Suprapubic skin (tissue), 4 donors: Measurements from ENCODE around the gene ARPIN. TPM values are rescaled to one million over a fixed set of nuclear protein-coding genes. Genes with fewer than 3 reads are reported as not detected.
"Not testable (repeated sequence)": the region's sequence is repeated elsewhere in the genome, so short reads cannot be mapped to it uniquely, and the experiment has no call there.

ENCODE experiments used
- DNase-seq, 2 donors: peaks; one replicate each; pipeline ENCODE4 v3.0.0-alpha.2; 2019; ENCODE audit warnings: low spot score in 2 of 2
- H3K27ac ChIP-seq: fragments of 200-600 bp; sonication (generic); one replicate; pipeline ENCODE4 v1.5.1; 2019
- H3K27me3 ChIP-seq: fragments of 200-600 bp; sonication (generic); one replicate; pipeline ENCODE4 v1.5.1; 2019
- H3K36me3 ChIP-seq: fragments of 200-600 bp; sonication (generic); one replicate; pipeline ENCODE4 v1.5.1; 2019
- H3K4me1 ChIP-seq: fragments of 200-600 bp; sonication (generic); one replicate; pipeline ENCODE4 v1.5.1; 2019
- H3K4me3 ChIP-seq: fragments of 200-600 bp; sonication (generic); one replicate; pipeline ENCODE4 v1.5.1; 2019; ENCODE audit warnings: mild to moderate bottlenecking
- H3K9me3 ChIP-seq: fragments of 200-600 bp; sonication (generic); one replicate; pipeline ENCODE4 v1.5.1; 2019
- EP300 ChIP-seq: sonication (generic); formaldehyde crosslinking; IDR thresholded peaks from one replicate; pipeline ENCODE4 v1.6.1; 2017; ENCODE audit warnings: antibody characterized with exemption
- POLR2A ChIP-seq, 2 donors: fragments of 450-650 bp; IDR thresholded peaks; one replicate each; pipeline ENCODE4 v1.6.1; 2017; ENCODE audit warnings: antibody characterized with exemption in 2 of 2, mild to moderate bottlenecking in 2 of 2, moderate library complexity in 2 of 2
- POLR2AphosphoS5 ChIP-seq, 3 donors: sonication (generic); formaldehyde crosslinking; IDR thresholded peaks; one replicate each; pipeline ENCODE4 v1.6.1; 2017; ENCODE audit warnings: antibody characterized with exemption in 3 of 3
- WGBS: methylation state at CpG from one replicate; pipeline ENCODE4 v1.1.5; 2018; 5-methylcytosine and 5-hydroxymethylcytosine counted together
- total RNA-seq, 4 donors: library from RNA; depleted of rRNA; stranded (reverse); fragments of >200 nt; gene quantifications; one replicate each; pipeline ENCODE4 v1.1.0, GENCODE V29; 2016
- TF ChIP-seq, protein P1 (sequence below), 2 donors: fragments of 200-600 bp in 1 of 2; fragments of 450-650 bp in 1 of 2; sonication (generic) in 1 of 2; IDR thresholded peaks; one replicate each; pipeline ENCODE4 v1.5.1; 2016 to 2019; ENCODE audit warnings: antibody characterized with exemption in 2 of 2, mild to moderate bottlenecking in 1 of 2, moderate library complexity in 1 of 2

ARPIN gene
- total RNA-seq, 4 donors from 2014 or later: 12.0 to 24.8 (median 16.6) TPM

DNA sequence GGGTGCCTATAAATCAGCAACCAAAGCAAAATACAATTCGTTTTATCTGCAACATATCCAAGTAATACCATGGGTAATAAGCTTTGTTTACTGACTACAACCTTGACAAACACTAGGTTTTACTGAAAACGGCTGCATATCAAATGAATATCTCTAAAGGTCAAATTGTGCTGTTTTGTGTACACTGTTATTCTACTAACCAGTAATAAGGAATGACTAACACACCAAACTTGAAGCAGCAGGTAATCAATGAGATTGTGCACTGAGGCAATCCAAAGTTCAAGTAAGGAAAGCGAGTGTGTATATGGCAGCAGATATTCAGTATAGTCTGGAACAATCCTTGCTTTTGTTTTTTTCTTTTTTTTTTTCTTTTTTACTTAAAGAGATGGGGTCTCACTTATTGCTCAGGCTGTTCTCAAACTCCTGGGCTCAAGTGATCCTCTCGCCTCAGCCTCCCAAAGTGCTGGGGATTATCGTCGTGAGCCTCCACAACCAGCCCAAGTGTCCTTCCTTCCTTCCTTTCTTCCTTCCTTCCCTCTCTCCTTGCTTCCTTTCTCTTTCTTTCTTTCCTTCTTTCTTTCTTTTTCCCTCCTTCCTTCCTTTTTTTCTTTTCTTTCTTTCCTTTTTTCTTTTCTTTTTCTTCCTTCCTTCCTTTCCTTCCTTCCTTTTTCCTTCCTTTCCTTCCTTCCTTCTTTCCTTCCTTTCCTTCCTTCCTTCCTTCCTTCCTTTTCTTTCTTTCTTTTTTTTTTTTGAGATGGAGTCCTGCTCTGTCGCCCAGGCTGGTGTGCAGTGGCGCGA is 53.9 kb downstream of the ARPIN start:
- Histone ChIP-seq H3K4me3 (no peak overlapping the region), H3K9me3 (no peaks in the 10 kb centered on the region), H3K36me3 (peaks cover 27% of the 10 kb centered on the region), H3K27me3 (no peaks in the 10 kb centered on the region), H3K4me1 (no peaks in the 10 kb centered on the region), H3K27ac (no peak overlapping the region)
- TF ChIP-seq, protein P1, sequence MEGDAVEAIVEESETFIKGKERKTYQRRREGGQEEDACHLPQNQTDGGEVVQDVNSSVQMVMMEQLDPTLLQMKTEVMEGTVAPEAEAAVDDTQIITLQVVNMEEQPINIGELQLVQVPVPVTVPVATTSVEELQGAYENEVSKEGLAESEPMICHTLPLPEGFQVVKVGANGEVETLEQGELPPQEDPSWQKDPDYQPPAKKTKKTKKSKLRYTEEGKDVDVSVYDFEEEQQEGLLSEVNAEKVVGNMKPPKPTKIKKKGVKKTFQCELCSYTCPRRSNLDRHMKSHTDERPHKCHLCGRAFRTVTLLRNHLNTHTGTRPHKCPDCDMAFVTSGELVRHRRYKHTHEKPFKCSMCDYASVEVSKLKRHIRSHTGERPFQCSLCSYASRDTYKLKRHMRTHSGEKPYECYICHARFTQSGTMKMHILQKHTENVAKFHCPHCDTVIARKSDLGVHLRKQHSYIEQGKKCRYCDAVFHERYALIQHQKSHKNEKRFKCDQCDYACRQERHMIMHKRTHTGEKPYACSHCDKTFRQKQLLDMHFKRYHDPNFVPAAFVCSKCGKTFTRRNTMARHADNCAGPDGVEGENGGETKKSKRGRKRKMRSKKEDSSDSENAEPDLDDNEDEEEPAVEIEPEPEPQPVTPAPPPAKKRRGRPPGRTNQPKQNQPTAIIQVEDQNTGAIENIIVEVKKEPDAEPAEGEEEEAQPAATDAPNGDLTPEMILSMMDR (IDR thresholded peaks at IDR 0.05): no peak
- 91% methylated on average over 9 of the region's 9 CpGs for WGBS
- DNase-seq: no peak

DNA sequence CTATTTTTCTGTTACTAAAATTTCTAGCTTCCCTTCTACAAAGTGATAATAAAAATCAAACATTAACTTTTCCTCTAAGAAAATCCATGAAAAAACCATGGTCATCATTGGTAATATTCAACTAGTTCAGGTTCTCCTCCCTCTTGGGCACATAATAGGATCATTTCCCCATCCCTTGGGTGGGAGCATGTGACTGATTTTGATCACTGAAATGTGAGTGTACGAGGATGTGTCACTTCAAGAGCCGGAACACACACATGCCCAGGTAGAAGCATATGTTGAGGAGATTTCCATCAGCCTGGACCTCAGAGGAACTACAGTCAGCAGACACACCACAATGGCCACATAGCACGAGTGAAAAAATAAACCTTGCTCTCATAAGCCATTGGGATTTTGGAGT is 55.1 kb downstream of the ARPIN start:
- Histone ChIP-seq H3K27me3 (no peaks in the 10 kb centered on the region), H3K27ac (no peak overlapping the region), H3K4me3 (no peak overlapping the region), H3K9me3 (no peaks in the 10 kb centered on the region), H3K4me1 (no peaks in the 10 kb centered on the region), H3K36me3 (peaks cover 22% of the 10 kb centered on the region)
- TF ChIP-seq, protein P1 (IDR thresholded peaks at IDR 0.05): no peak
- no peak for TF ChIP-seq EP300
- no peak for TF ChIP-seq POLR2AphosphoS5 (IDR thresholded peaks at IDR 0.05)
- TF ChIP-seq POLR2A (IDR thresholded peaks at IDR 0.05): no peak
- no peak for DNase-seq
- 94% methylated on average over 3 of the region's 3 CpGs for WGBS

DNA sequence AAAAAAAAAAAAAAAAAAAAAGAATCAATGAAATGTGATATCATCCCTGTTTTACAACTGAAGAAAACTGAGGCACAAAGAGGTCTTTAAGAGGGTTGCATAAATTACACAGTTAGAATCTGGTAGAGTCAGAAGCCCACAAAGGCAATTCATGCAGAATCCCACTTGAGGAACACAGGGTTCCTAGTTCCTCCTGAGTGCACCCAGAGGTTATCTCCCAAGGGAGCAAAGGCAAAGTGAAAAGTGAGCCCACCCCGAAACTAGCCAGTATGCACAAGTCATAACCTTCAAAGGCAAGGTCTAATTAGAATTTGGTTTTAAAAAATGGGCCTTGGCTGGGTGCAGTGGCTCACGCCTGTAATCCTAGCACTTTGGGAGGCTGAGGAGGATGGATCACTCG is 56.8 kb downstream of the ARPIN start:
- no peaks in the 10 kb centered on the region for H3K4me1 ChIP-seq
- no peaks in the 10 kb centered on the region for H3K27me3 ChIP-seq
- no peak overlapping the region for H3K4me3 ChIP-seq
- no peak overlapping the region for H3K27ac ChIP-seq
- no peaks in the 10 kb centered on the region for H3K9me3 ChIP-seq
- TF ChIP-seq POLR2AphosphoS5 (IDR thresholded peaks at IDR 0.05): no peak
- no peak for TF ChIP-seq EP300
- TF ChIP-seq POLR2A (IDR thresholded peaks at IDR 0.05): no peak
- TF ChIP-seq, protein P1 (IDR thresholded peaks at IDR 0.05): no peak
- 92% methylated on average over 3 of the region's 3 CpGs for WGBS
- H3K36me3 ChIP-seq: peaks cover 26% of the 10 kb centered on the region
- DNase-seq: no peak

DNA sequence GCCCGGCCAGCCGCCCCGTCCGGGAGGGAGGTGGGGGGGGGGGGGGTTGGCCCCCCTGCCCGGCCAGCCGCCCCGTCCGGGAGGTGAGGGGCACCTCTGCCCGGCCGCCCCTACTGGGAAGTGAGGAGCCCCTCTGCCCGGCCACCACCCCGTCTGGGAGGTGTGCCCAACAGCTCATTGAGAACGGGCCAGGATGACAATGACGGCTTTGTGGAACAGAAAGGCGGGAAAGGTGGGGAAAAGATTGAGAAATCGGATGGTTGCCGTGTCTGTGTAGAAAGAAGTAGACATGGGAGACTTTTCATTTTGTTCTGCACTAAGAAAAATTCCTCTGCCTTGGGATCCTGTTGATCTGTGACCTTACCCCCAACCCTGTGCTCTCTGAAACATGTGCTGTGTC is 57.9 kb downstream of the ARPIN start:
- DNase-seq, H3K27ac ChIP-seq, H3K27me3 ChIP-seq, H3K9me3 ChIP-seq, H3K4me3 ChIP-seq, H3K4me1 ChIP-seq: not testable (repeated sequence)
- 85% methylated on average over 7 of the region's 17 CpGs for WGBS
- peaks cover 15% of the 10 kb centered on the region for H3K36me3 ChIP-seq

DNA sequence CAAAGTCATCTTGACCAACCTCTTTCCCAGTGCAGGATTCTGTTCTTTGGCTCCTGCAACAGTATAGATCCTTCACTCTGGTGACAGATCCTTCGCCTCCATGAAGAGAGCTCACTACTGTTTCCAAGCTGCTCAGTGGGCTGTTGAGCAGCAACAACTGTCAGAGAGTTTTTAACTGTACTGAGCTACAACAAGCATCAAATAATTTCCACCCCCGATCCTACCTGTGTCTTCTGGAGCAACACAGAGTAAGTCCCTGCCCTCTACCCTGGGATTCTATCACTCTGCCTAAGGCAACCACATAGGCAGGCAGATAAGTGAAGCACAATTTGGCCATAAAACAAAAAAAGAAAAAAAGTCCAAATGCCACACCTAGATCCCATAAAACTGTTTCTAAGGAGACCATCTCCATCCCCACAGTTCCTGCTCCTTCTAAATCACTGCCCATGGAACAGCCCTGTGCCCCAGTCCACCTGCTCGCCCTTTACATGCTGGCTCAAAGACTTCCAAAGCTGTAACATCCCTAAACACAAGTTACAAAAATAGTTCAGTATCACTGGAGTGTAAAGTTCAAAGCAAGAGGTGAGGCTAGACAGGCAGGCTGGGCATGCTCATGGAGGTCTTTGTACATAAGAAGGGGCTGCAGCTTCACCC is 60.3 kb downstream of the ARPIN start:
- peaks cover 13% of the 10 kb centered on the region for H3K36me3 ChIP-seq
- H3K27me3 ChIP-seq: no peaks in the 10 kb centered on the region
- H3K27ac ChIP-seq: no peak overlapping the region
- 91% methylated on average over 3 of the region's 3 CpGs for WGBS
- no peak for DNase-seq
- TF ChIP-seq EP300 (no peak), POLR2A (IDR thresholded peaks at IDR 0.05) (no peak), POLR2AphosphoS5 (IDR thresholded peaks at IDR 0.05) (no peak)
- TF ChIP-seq, protein P1 (IDR thresholded peaks at IDR 0.05): no peak
- no peaks in the 10 kb centered on the region for H3K9me3 ChIP-seq
- peaks cover 13% of the 10 kb centered on the region for H3K4me1 ChIP-seq
- no peak overlapping the region for H3K4me3 ChIP-seq
